22Rv1 (cell line): Measurements from ENCODE around the gene GOLPH3L.

Experiments
- H3K27ac ChIP-seq: fragments of 450-650 bp; 2 replicates; pipeline ENCODE4 v1.5.1; 2017
- ZFX ChIP-seq: fragments of 450-650 bp; IDR thresholded peaks from 2 replicates; pipeline ENCODE4 v1.6.1; 2017; ENCODE audit warnings: antibody characterized with exemption, borderline replicate concordance
- TF ChIP-seq, protein P1 (sequence below): fragments of 450-650 bp; IDR thresholded peaks from 2 replicates; pipeline ENCODE4 v1.5.1; 2017; ENCODE audit warnings: mild to moderate bottlenecking

Gene GOLPH3L

DNA sequence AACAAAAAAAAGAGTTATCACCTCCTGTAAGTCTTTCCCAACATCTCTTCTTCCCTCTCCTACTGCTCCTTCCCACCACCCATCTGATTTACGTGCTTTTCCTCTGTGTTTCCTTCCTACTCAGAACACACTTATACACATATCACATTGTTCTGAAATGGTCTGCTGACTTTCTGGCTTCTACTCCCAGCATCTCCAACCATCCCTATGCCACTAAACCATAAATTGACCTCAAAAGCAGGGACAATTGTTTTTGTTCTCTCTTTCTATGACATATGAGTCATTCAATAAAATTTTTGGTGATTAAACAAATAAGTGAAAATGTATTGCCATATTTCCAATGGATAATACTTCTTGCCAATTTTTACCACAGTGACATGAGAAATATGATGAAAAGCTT lies 8.2 kb downstream of the GOLPH3L start:
- TF ChIP-seq, protein P1, sequence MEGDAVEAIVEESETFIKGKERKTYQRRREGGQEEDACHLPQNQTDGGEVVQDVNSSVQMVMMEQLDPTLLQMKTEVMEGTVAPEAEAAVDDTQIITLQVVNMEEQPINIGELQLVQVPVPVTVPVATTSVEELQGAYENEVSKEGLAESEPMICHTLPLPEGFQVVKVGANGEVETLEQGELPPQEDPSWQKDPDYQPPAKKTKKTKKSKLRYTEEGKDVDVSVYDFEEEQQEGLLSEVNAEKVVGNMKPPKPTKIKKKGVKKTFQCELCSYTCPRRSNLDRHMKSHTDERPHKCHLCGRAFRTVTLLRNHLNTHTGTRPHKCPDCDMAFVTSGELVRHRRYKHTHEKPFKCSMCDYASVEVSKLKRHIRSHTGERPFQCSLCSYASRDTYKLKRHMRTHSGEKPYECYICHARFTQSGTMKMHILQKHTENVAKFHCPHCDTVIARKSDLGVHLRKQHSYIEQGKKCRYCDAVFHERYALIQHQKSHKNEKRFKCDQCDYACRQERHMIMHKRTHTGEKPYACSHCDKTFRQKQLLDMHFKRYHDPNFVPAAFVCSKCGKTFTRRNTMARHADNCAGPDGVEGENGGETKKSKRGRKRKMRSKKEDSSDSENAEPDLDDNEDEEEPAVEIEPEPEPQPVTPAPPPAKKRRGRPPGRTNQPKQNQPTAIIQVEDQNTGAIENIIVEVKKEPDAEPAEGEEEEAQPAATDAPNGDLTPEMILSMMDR = no peak
- TF ChIP-seq ZFX = no peak
- peak overlapping the region; percentile 38 for H3K27ac ChIP-seq

DNA sequence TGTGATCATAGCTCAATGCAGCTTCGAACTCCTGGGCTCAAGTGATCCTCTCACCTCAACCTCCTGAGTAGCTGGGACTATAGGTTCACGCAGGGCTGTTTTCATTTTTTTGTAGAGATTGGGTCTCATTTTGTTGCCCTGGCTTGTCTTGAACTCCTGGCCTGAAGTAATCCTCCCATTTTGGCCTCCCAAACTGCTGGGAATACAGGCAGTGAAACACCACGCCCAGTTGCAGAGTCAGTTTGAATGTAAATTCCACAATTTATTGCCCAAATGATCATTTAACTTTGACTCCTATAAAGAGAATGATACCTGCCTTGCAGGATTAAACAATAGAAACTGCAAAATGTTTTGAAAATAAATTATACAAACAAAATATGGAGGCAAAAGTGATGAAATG lies 10.7 kb downstream of the GOLPH3L start:
- TF ChIP-seq ZFX = no peak
- TF ChIP-seq, protein P1 = no peak
- H3K27ac ChIP-seq = no peak overlapping the region

DNA sequence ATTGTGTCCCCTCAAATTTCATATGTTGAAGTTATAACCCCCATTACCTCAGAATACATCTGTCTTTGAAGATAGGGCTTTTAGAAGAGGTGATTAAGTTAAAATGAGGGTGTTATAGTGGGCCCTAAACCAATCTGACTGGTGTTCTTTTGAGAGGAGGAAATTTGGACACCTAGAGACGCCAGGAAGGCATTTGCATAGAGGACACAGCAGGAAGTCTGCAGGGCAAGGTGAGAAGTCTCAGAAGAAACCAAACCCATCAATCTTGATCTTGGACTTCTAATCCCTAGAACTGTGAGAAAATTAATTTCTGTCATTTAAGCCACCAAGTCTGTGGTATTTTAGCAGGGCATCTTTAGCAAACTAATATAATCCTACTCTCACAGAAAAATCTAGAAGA lies 13.0 kb downstream of the GOLPH3L start:
- no peak overlapping the region for H3K27ac ChIP-seq

DNA sequence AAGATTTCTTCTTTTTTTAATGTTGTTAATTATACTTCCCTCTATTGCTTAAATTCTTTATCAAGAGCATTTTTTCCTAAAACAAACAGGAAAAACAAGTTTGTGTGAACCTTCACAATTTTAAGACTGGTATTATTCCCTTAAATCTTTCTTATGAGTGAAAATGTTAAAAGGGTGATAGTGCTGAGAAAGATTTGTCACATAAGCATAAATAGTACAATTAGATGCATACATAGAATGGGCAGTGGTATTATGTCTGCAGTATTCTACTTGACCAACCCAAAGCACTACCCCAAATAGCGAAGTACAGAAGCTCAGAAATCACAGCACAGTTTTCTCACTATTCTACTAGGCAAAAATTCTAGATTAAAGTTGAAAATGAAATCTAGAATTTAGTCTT lies 18.0 kb downstream of the GOLPH3L start:
- TF ChIP-seq, protein P1 = no peak
- TF ChIP-seq ZFX = no peak
- no peak overlapping the region for H3K27ac ChIP-seq

More for the DNA sequence above, 13.0 kb downstream of the GOLPH3L start:
- TF ChIP-seq, protein P1 = no peak
- TF ChIP-seq ZFX = no peak

DNA sequence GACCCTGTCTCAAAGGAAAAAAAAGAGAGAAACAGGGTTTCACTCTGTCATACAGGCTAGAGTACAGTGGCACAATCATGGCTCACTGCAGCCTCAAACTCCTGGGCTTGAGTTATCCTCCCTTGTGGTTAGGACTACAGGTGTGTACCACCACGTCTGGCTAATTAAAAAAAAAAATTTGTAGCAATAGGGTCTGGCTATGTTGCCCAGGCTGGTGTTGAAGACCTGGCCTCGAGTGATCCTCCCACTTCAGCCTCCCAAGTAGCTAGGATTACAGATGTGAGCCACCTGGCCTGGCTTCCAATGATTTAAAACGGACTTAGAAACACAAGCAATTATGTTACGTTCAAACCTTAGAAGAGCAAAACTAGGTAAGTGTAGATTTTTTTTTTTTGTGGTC lies 22.1 kb downstream of the GOLPH3L start:
- TF ChIP-seq, protein P1 = no peak
- TF ChIP-seq ZFX = no peak
- no peak overlapping the region for H3K27ac ChIP-seq

DNA sequence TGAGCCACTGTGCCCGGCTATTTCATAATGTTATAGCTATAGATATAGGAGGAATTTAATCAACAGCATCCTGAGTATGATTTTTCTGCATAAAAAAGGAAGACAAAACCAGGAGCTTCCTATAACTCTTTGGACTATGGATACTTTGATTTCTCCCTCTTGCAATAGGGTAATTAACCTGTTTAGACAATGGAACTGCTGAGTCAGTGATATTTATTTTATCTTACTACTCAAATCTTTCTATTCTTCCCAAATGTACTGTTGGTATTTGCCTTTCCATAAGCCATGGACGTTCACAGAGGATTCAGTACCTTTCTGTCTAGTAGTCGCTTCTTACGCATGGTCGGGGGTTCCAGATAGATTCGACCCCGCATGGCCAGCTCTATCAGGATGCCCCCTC lies 33.6 kb downstream of the GOLPH3L start:
- no peak for TF ChIP-seq ZFX
- TF ChIP-seq, protein P1 = no peak
- no peak overlapping the region for H3K27ac ChIP-seq

DNA sequence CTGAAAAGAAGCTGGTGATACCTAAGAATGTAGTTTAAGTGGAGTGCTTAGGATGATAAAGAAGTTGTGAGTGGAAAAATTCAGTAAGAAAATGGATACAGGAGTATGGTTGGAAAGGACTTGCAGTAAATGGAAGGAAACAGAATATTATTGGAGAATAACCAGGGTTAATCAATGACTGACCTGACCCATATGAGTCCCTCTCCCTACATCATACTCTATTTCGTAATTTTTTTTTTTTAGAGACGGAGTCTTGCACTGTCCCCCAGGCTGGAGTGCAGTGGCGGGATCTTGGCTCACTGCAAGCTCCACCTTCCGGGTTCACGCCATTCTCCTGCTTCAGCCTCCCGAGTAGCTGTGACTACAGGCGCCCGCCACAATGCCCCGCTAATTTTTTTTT lies 34.1 kb downstream of the GOLPH3L start:
- no peak for TF ChIP-seq ZFX
- TF ChIP-seq, protein P1 = no peak
- no peak overlapping the region for H3K27ac ChIP-seq
